Bronchial epithelial cell (primary cell): ENCODE results near the gene BTG2. TPM values are rescaled to one million over a fixed set of nuclear protein-coding genes. Genes with fewer than 3 reads are reported as not detected.
A peak's percentile ranks its signal among the peaks of the same experiment; 100 is the strongest.

Source experiments
- DNase-seq: peaks from one replicate; pipeline ENCODE4 v3.0.0-alpha.2; 2010; ENCODE audit warnings: low read depth
- FAIRE-seq: peaks from 2 replicates; lab custom pipeline; 2011; peaks lifted over from hg19 to GRCh38; lab: Jason Lieb, UNC
- H3K27me3 ChIP-seq: 2 replicates; pipeline ENCODE4 v1.5.1; 2011; ENCODE audit warnings: low read length; ENCODE audit not compliant: control insufficient read depth, insufficient read depth
- H3K36me3 ChIP-seq: 2 replicates; pipeline ENCODE4 v1.5.1; 2011; ENCODE audit warnings: low read length; ENCODE audit not compliant: control insufficient read depth, insufficient read depth
- H3K4me3 ChIP-seq: 2 replicates; pipeline ENCODE4 v1.5.1; 2011; ENCODE audit warnings: mild to moderate bottlenecking, low read depth, low read length, control low read depth
- CTCF ChIP-seq: IDR thresholded peaks from 2 replicates; pipeline ENCODE4 v1.5.1; 2011; ENCODE audit warnings: mild to moderate bottlenecking, moderate library complexity, low read length, control low read depth, inconsistent platforms; ENCODE audit not compliant: insufficient read depth, severe bottlenecking
- total RNA-seq: library from RNA; depleted of rRNA; stranded (reverse); fragments of >200 nt; gene quantifications from 2 replicates; pipeline ENCODE4 v1.2.1, GENCODE V29; 2014

BTG2 gene
- total RNA-seq, 1 donor from 2014 or later = 12.9 TPM

DNA sequence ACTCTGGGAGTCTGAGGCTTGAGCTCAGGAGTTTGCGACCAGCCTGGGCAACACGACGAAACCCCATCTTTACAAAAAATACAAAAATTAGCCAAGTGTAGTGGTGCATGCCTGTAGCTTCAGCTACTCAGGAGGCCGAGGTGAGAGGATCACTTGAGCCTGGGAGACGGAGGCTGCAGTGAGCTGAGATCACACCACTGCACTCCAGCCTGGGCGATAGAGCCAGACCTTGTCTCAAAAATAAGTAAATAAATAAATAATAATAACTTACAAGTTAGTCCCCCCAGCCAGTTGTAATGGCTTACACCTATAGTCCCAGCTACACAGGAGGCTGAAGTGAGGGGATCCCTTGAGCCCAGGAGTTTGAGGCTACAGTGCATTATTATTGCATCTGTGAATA, 21.7 kb upstream of the BTG2 start:
- no peak overlapping the region for H3K4me3 ChIP-seq

GRCh38 chr1:203284411-203285123, 20.8 kb upstream of the BTG2 start:
- Histone ChIP-seq H3K27me3 (no peaks in the 10 kb centered on the region), H3K36me3 (no peaks in the 10 kb centered on the region), H3K4me3 (no peak overlapping the region)
- no peak for FAIRE-seq
- DNase-seq = no peak
- TF ChIP-seq CTCF = no peak

More for the DNA sequence above, 21.7 kb upstream of the BTG2 start:
- DNase-seq = no peak
- Histone ChIP-seq H3K27me3 (no peaks in the 10 kb centered on the region), H3K36me3 (no peaks in the 10 kb centered on the region)
- no peak for FAIRE-seq
- no peak for TF ChIP-seq CTCF

DNA sequence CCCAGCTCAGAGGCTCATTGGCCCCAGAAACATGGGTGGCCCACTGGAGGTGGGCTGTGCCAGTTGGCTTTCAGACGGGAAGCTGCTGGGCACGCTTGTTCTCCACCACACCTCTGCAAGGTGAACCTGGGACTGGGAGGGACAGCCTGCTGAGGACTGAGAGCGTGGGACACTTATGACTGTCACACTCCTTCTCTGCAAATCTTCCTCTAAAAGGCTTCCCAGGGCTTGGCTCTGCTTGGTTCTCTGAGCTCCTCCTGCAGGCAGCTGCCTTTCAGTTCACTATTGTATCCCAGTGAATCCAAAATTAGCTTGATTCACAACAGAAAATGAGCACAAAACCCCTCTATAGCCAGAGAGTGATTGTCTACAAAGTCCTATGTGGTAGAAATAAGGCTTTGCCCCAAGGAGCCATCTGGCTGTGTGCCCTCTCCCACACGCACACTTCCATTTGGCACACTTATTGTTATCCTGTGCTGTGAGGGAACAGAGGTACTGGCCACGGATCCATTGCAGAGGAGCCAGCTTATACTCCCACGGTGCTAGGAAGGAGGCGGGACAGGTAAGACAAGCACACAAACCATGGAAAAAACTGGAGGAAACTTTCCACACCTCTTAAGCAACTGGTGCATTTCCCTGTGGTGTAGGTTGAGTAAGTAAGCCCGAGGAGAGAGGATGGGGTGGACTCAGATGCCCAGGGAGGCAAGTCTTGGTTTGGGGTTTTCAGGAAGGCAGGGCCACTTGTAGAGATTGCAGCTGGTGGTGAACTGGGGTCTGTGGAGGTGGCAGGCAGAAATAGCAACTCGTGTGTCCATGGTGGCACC, 18.9 kb upstream of the BTG2 start:
- DNase-seq (peak; percentile 64), FAIRE-seq (no peak)

GRCh38 chr1:203287109-203287893, 18.0 kb upstream of the BTG2 start:
- FAIRE-seq (no peak), DNase-seq (no peak)
- Histone ChIP-seq H3K27me3 (no peaks in the 10 kb centered on the region), H3K36me3 (no peaks in the 10 kb centered on the region), H3K4me3 (no peak overlapping the region)
- no peak for TF ChIP-seq CTCF

More for the DNA sequence above, 18.9 kb upstream of the BTG2 start:
- Histone ChIP-seq H3K36me3 (no peaks in the 10 kb centered on the region), H3K27me3 (no peaks in the 10 kb centered on the region), H3K4me3 (no peak overlapping the region)
- TF ChIP-seq CTCF = no peak

DNA sequence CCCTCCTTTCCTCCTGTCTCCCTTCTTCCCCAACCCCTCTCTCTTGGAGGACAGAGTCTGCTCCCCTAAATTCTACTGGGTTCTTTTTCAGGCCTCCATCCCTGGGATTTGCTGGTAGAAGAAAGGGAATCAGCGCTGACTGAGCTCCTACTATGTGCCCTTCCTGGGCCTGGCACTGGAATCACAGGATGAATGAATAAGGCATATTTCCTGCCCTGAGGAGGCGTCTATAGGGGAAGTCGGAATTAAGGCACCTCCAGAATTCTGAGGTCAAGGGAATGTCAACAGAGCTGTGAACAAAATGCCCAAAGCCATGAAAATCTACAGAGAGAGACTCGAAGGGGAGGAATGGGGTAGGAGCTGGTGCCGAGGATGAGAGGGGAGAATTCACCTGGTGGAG, 17.4 kb upstream of the BTG2 start:
- no peak for FAIRE-seq
- H3K4me3 ChIP-seq = no peak overlapping the region
- no peak for DNase-seq
- TF ChIP-seq CTCF = no peak
- no peaks in the 10 kb centered on the region for H3K36me3 ChIP-seq
- no peaks in the 10 kb centered on the region for H3K27me3 ChIP-seq
